Measurements from ENCODE around the gene UBE4B.
"Not testable (repeated sequence)": the region's sequence is repeated elsewhere in the genome, so short reads cannot be mapped to it uniquely, and the experiment has no call there.

Gene UBE4B

GRCh38 chr1:10025354-10025753 lies 7.4 kb upstream of the UBE4B start:
- no peak overlapping the region for H3K4me2 ChIP-seq (ENCODE audit: low read length)
- no peaks in the 10 kb centered on the region for H3K79me2 ChIP-seq (ENCODE audit: low read length)
- H3K27me3 ChIP-seq (ENCODE audit: low read depth, low read length): no peaks in the 10 kb centered on the region
- H3K27ac ChIP-seq (ENCODE audit: low read length): no peak overlapping the region
- H3K9ac ChIP-seq (ENCODE audit: low read length): no peak overlapping the region
- no peaks in the 10 kb centered on the region for H3K36me3 ChIP-seq (replicated peaks; ENCODE audit: low read depth, low read length)
- no peak overlapping the region for H2AFZ ChIP-seq (ENCODE audit: low read depth, low read length)
- 0 out of 2 replicates have a peak, but pooled peaks cover 4% of the 10 kb centered on the region for H3K4me1 ChIP-seq (ENCODE audit: low read length)
- no peak overlapping the region for H3K4me3 ChIP-seq (ENCODE audit: low read length)
- TF ChIP-seq EZH2phosphoT487 (IDR thresholded peaks at IDR 0.05; ENCODE audit: low read depth) (no peak), CTCF (IDR thresholded peaks at IDR 0.05; ENCODE audit: low read depth, low read length) (no peak)
- H3K9me3 ChIP-seq (ENCODE audit: insufficient read depth, low read length): no peaks in the 10 kb centered on the region
- no peaks in the 10 kb centered on the region for H4K20me1 ChIP-seq (ENCODE audit: insufficient read depth, low read length)

GRCh38 chr1:10027027-10027426 lies 5.7 kb upstream of the UBE4B start:
- Histone ChIP-seq H3K36me3 (replicated peaks; ENCODE audit: low read depth, low read length) (no peaks in the 10 kb centered on the region), H2AFZ (ENCODE audit: low read depth, low read length) (no peak overlapping the region), H3K79me2 (ENCODE audit: low read length) (no peaks in the 10 kb centered on the region), H3K9ac (ENCODE audit: low read length) (no peak overlapping the region), H3K9me3 (ENCODE audit: insufficient read depth, low read length) (no peaks in the 10 kb centered on the region), H4K20me1 (ENCODE audit: insufficient read depth, low read length) (no peaks in the 10 kb centered on the region), H3K4me3 (ENCODE audit: low read length) (no peak overlapping the region), H3K27me3 (ENCODE audit: low read depth, low read length) (no peaks in the 10 kb centered on the region), H3K27ac (ENCODE audit: low read length) (no peak overlapping the region), H3K4me1 (ENCODE audit: low read length) (0 out of 2 replicates have a peak, but pooled peaks cover 4% of the 10 kb centered on the region), H3K4me2 (ENCODE audit: low read length) (no peak overlapping the region)
- no peak for TF ChIP-seq EZH2phosphoT487 (IDR thresholded peaks at IDR 0.05; ENCODE audit: low read depth)
- TF ChIP-seq CTCF (IDR thresholded peaks at IDR 0.05; ENCODE audit: low read depth, low read length): no peak

- H3K9ac ChIP-seq (ENCODE audit: low read length); H4K20me1 ChIP-seq (ENCODE audit: insufficient read depth, low read length); H3K27me3 ChIP-seq (ENCODE audit: low read depth, low read length); H3K9me3 ChIP-seq (ENCODE audit: insufficient read depth, low read length); H3K4me3 ChIP-seq (ENCODE audit: low read length); H3K36me3 ChIP-seq (replicated peaks; ENCODE audit: low read depth, low read length); H3K4me2 ChIP-seq (ENCODE audit: low read length); H2AFZ ChIP-seq (ENCODE audit: low read depth, low read length); H3K27ac ChIP-seq (ENCODE audit: low read length); H3K4me1 ChIP-seq (ENCODE audit: low read length): not testable (repeated sequence)
- peaks cover 11% of the 10 kb centered on the region for H3K79me2 ChIP-seq (ENCODE audit: low read length)
These were observed 3.7 kb upstream of the UBE4B start for GRCh38 chr1:10028956-10029500.

- no peak overlapping the region for H2AFZ ChIP-seq (ENCODE audit: low read depth, low read length)
- no peaks in the 10 kb centered on the region for H3K27me3 ChIP-seq (ENCODE audit: low read depth, low read length)
- peaks cover 17% of the 10 kb centered on the region for H3K4me1 ChIP-seq (ENCODE audit: low read length)
- no peak overlapping the region for H3K4me2 ChIP-seq (ENCODE audit: low read length)
- H3K36me3 ChIP-seq (replicated peaks; ENCODE audit: low read depth, low read length): no peaks in the 10 kb centered on the region
- no peaks in the 10 kb centered on the region for H3K9me3 ChIP-seq (ENCODE audit: insufficient read depth, low read length)
- H4K20me1 ChIP-seq (ENCODE audit: insufficient read depth, low read length): no peaks in the 10 kb centered on the region
- no peak overlapping the region for H3K27ac ChIP-seq (ENCODE audit: low read length)
- H3K79me2 ChIP-seq (ENCODE audit: low read length): peaks cover 27% of the 10 kb centered on the region
- TF ChIP-seq CTCF (IDR thresholded peaks at IDR 0.05; ENCODE audit: low read depth, low read length) (no peak), EZH2phosphoT487 (IDR thresholded peaks at IDR 0.05; ENCODE audit: low read depth) (no peak)
- no peak overlapping the region for H3K9ac ChIP-seq (ENCODE audit: low read length)
- H3K4me3 ChIP-seq (ENCODE audit: low read length): no peak overlapping the region
These were observed 1.3 kb upstream of the UBE4B start for GRCh38 chr1:10031461-10031860.

Data from OCI-LY3 (cell line).